Activated CD4-positive, alpha-beta T cell treated with anti-CD3 and anti-CD28 coated beads, Interleukin-2, Interleukin-4, amounts not matched to agents 100 ng/mL and 50 ng/mL, durations not matched to agents 16 hours and 8 hours (primary cell): ENCODE data around the gene SV2A.
"Not testable (repeated sequence)": the region's sequence is repeated elsewhere in the genome, so short reads cannot be mapped to it uniquely, and the experiment has no call there.

Experiments used
- DNase-seq: peaks from one replicate; pipeline ENCODE4 v3.0.0-alpha.2; 2020; ENCODE audit warnings: low spot score

SV2A gene

GRCh38 chr1:149886396-149887195, 31.0 kb downstream of the SV2A start:
- DNase-seq, result peak; percentile 97

- not testable (repeated sequence) for DNase-seq
Observed at GRCh38 chr1:149886121-149886395, 31.6 kb downstream of the SV2A start.

- peak; percentile 85 for DNase-seq
Observed at GRCh38 chr1:149885339-149886120, 32.1 kb downstream of the SV2A start.

GRCh38 chr1:149884433-149885338, 33.0 kb downstream of the SV2A start:
- peak; percentile 36 for DNase-seq

GRCh38 chr1:149883598-149884247, 33.9 kb downstream of the SV2A start:
- no peak for DNase-seq

- DNase-seq, result no peak
Observed at GRCh38 chr1:149881876-149882275, 35.8 kb downstream of the SV2A start.

- no peak for DNase-seq
Observed at GRCh38 chr1:149879556-149879955, 38.1 kb downstream of the SV2A start.

GRCh38 chr1:149877211-149877946, 40.3 kb downstream of the SV2A start:
- DNase-seq, result no peak

- DNase-seq, result not testable (repeated sequence)
Observed at GRCh38 chr1:149873060-149873459, 44.6 kb downstream of the SV2A start.

GRCh38 chr1:149866887-149867286, 50.8 kb downstream of the SV2A start:
- DNase-seq, result not testable (repeated sequence)

GRCh38 chr1:149861497-149862054, 56.1 kb downstream of the SV2A start:
- DNase-seq, result not testable (repeated sequence)

- DNase-seq, result not testable (repeated sequence)
Observed at GRCh38 chr1:149860684-149861496, 56.8 kb downstream of the SV2A start.

- DNase-seq, result not testable (repeated sequence)
Observed at GRCh38 chr1:149860271-149860670, 57.4 kb downstream of the SV2A start.
